ENCODE results near the gene TUBG2.
A peak's percentile ranks its signal among the peaks of the same experiment; 100 is the strongest.
"Not testable (repeated sequence)": the region's sequence is repeated elsewhere in the genome, so short reads cannot be mapped to it uniquely, and the experiment has no call there.

Gene TUBG2

GRCh38 chr17:42655528-42655927, 3.6 kb upstream of the TUBG2 start:
- DNase-seq = no peak

GRCh38 chr17:42657824-42658588, 1.1 kb upstream of the TUBG2 start:
- DNase-seq = no peak

GRCh38 chr17:42659932-42660274, 819 bp downstream of the TUBG2 start:
- DNase-seq = not testable (repeated sequence)

- no peak for DNase-seq
These were observed 1.7 kb downstream of the TUBG2 start for GRCh38 chr17:42660692-42661345.

GRCh38 chr17:42665581-42666001, 6.5 kb downstream of the TUBG2 start:
- DNase-seq = no peak

- not testable (repeated sequence) for DNase-seq
These were observed 7.0 kb downstream of the TUBG2 start for GRCh38 chr17:42666126-42666525.

GRCh38 chr17:42667088-42667951, 8.2 kb downstream of the TUBG2 start:
- DNase-seq = no peak

GRCh38 chr17:42669705-42669976, 10.6 kb downstream of the TUBG2 start:
- no peak for DNase-seq

- peak in 1 of 4 experiments; percentile 34 for DNase-seq
These were observed 11.1 kb downstream of the TUBG2 start for GRCh38 chr17:42669977-42670788.

- DNase-seq = no peak
These were observed 11.9 kb downstream of the TUBG2 start for GRCh38 chr17:42670789-42671657.

- no peak for DNase-seq
These were observed 13.0 kb downstream of the TUBG2 start for GRCh38 chr17:42672038-42672437.

GRCh38 chr17:42673266-42673884, 14.3 kb downstream of the TUBG2 start:
- no peak for DNase-seq

GRCh38 chr17:42673885-42674754, 15.0 kb downstream of the TUBG2 start:
- DNase-seq = no peak

GRCh38 chr17:42674755-42675347, 15.8 kb downstream of the TUBG2 start:
- no peak for DNase-seq

GRCh38 chr17:42675348-42675964, 16.4 kb downstream of the TUBG2 start:
- DNase-seq = no peak

GRCh38 chr17:42675965-42676423, 16.9 kb downstream of the TUBG2 start:
- no peak for DNase-seq

GRCh38 chr17:42676424-42677011, 17.4 kb downstream of the TUBG2 start, which contains the start of gene PLEKHH3:
Gene PLEKHH3 (minus strand): TSS chr17:42676994. CDS start chr17:42676563, 431 bp downstream.
- DNase-seq = no peak

- DNase-seq = peak; percentile 90 to 97 (median 94)
These were observed 18.2 kb downstream of the TUBG2 start for GRCh38 chr17:42677012-42677857.
